K562 (cell line): ENCODE measurements around the gene ACVR2B. TPM values are rescaled to one million over a fixed set of nuclear protein-coding genes. Genes with fewer than 3 reads are reported as not detected.

Experiments used
- ATAC-seq: fragments of 200-7000 bp; cut with Tn5 transposase; 3 replicates; pipeline ENCODE4 v1.9.1; 2020; ENCODE audit warnings: moderate library complexity
- BruUV-seq: library from RNA; stranded (reverse); fragments of 400-500 nt; replicated peaks from 2 replicates; lab custom pipeline; 2021; lab: Mats Ljungman, UMichigan
- CTCF ChIA-PET: fragments of 300-600 bp; formaldehyde crosslinking; extraction: SDS; loops from one replicate; lab custom pipeline; 2021; ENCODE audit warnings: low intra/inter-chr PET ratio; lab: Yijun Ruan, JAX
- POLR2A ChIA-PET: fragments of 300-600, 350-650 bp; sonication (Branson Sonifier 250); formaldehyde crosslinking; extraction: SDS; loops from one replicate; lab custom pipeline; 2021; ENCODE audit warnings: antibody characterized with exemption, inconsistent platforms; lab: Yijun Ruan, JAX
- DNase-seq, 4 experiments: peaks; one replicate each; pipeline versions ENCODE4 v3.0.0 to v3.0.0-alpha.2; 2011 to 2018; ENCODE audit warnings: low spot score in 3 of 4, mixed read lengths in 3 of 4; ENCODE audit errors: extremely low read depth in 1 of 4
- FAIRE-seq: peaks from 2 replicates; lab custom pipeline; 2011; peaks lifted over from hg19 to GRCh38; lab: Jason Lieb, UNC
- H2AFZ ChIP-seq: 2 replicates; pipeline ENCODE4 v1.6.0; 2011; ENCODE audit warnings: low read depth, low read length, control low read depth, inconsistent platforms
- H3K27ac ChIP-seq: fragments of 200-600 bp; 3 replicates; pipeline ENCODE4 v1.8.0; 2011; ENCODE audit warnings: low read depth, mild to moderate bottlenecking, control low read depth, inconsistent platforms, low read length, moderate library complexity, mixed read lengths; ENCODE audit errors: extremely low read depth
- H3K27me3 ChIP-seq, 2 experiments: fragments of 300-600 bp in 1 of 2; 2 replicates in 1 of 2; 3 replicates in 1 of 2; pipeline versions ENCODE4 v1.6.0 to v1.8.0; 2011; ENCODE audit warnings: inconsistent platforms in 2 of 2, low read length in 2 of 2, mild to moderate bottlenecking in 1 of 2, mixed read lengths in 1 of 2, moderate library complexity in 1 of 2; ENCODE audit not compliant: control insufficient read depth in 2 of 2, insufficient read depth in 2 of 2
- H3K36me3 ChIP-seq: fragments of 300-600 bp; 3 replicates; pipeline ENCODE4 v1.8.0; 2011; ENCODE audit warnings: mild to moderate bottlenecking, low read length, inconsistent platforms; ENCODE audit not compliant: control insufficient read depth, insufficient read depth
- H3K4me1 ChIP-seq, 2 experiments: fragments of 200-600 bp in 1 of 2; replicated peaks in 1 of 2; 2 replicates in 1 of 2; 3 replicates in 1 of 2; pipeline versions ENCODE4 v1.5.1 to v1.8.0; 2011; ENCODE audit warnings: inconsistent platforms in 2 of 2, low read length in 2 of 2, mild to moderate bottlenecking in 1 of 2, mixed read lengths in 1 of 2, moderate library complexity in 1 of 2; ENCODE audit not compliant: control insufficient read depth in 2 of 2, insufficient read depth in 2 of 2
- H3K4me2 ChIP-seq: 2 replicates; pipeline ENCODE4 v1.6.1; 2011; ENCODE audit warnings: low read length, control low read depth, inconsistent platforms, mixed read lengths; ENCODE audit not compliant: insufficient read depth
- H3K4me3 ChIP-seq: fragments of 200-600 bp; sonication (generic), shearing (Covaris generic); 2 replicates; pipeline ENCODE4 v1.5.1; 2016; ENCODE audit warnings: control low read depth, inconsistent platforms
- H3K79me2 ChIP-seq: fragments of 200-600 bp; 3 replicates; pipeline ENCODE4 v1.8.0; 2011; ENCODE audit warnings: low read length, inconsistent platforms; ENCODE audit not compliant: control insufficient read depth, insufficient read depth
- H3K9ac ChIP-seq, 2 experiments: 2 replicates each; pipeline versions ENCODE4 v1.6.0 to v1.6.1; 2011; ENCODE audit warnings: low read depth in 2 of 2, low read length in 2 of 2, control low read depth in 1 of 2, inconsistent platforms in 1 of 2, mild to moderate bottlenecking in 1 of 2, mixed read lengths in 1 of 2; ENCODE audit not compliant: insufficient read depth in 1 of 2
- H3K9me1 ChIP-seq: one replicate; pipeline ENCODE4 v1.6.0; 2011; ENCODE audit warnings: inconsistent platforms, mild to moderate bottlenecking, low read length, moderate library complexity; ENCODE audit not compliant: control insufficient read depth, insufficient read depth
- H3K9me3 ChIP-seq: replicated peaks from 2 replicates; pipeline ENCODE4 v1.5.1; 2011; ENCODE audit warnings: low read depth, low read length, inconsistent platforms; ENCODE audit not compliant: control insufficient read depth, insufficient read depth
- H4K20me1 ChIP-seq: replicated peaks from 2 replicates; pipeline ENCODE4 v1.6.1; 2011; ENCODE audit warnings: low read length, inconsistent platforms, mixed read lengths; ENCODE audit not compliant: control insufficient read depth, insufficient read depth
- EGR1 ChIP-seq: fragments of 450-650 bp; conservative IDR thresholded peaks from 2 replicates; pipeline ENCODE4 v1.6.1; 2017; ENCODE audit warnings: mild to moderate bottlenecking
- HNRNPH1 ChIP-seq: fragments of 200-400 bp; formaldehyde crosslinking; optimal IDR thresholded peaks from 2 replicates; pipeline ENCODE3; 2017; ENCODE audit warnings: low read depth, mild to moderate bottlenecking, low read length, moderate library complexity
- HSF4 ChIP-seq: fragments of 250-450 bp; sonication (Bioruptor Pico); IDR thresholded peaks from 2 replicates; pipeline ENCODE4 v2.1.2; 2022; ENCODE audit warnings: mild to moderate bottlenecking, moderate library complexity, borderline replicate concordance
- KLF1 ChIP-seq: fragments of 450-650 bp; IDR thresholded peaks from 2 replicates; pipeline ENCODE4 v1.6.1; 2016; ENCODE audit warnings: missing genetic modification characterization, missing compliant biosample characterization
- NR3C1 ChIP-seq: sonication (generic); formaldehyde crosslinking; IDR thresholded peaks from 2 replicates; pipeline ENCODE4 v1.8.1; 2022; ENCODE audit warnings: missing genetic modification reagents
- ZNF23 ChIP-seq: fragments of 250-450 bp; sonication (Bioruptor Pico); IDR thresholded peaks from 2 replicates; pipeline ENCODE4 v1.4.0; 2020; ENCODE audit warnings: mild to moderate bottlenecking
- ZNF263 ChIP-seq: sonication (generic); formaldehyde crosslinking; IDR thresholded peaks from 2 replicates; pipeline ENCODE4 v1.8.0; 2022; ENCODE audit warnings: mild to moderate bottlenecking, missing genetic modification reagents, borderline replicate concordance
- ZNF695 ChIP-seq: fragments of 450-650 bp; formaldehyde crosslinking; IDR thresholded peaks from 2 replicates; pipeline ENCODE4 v1.4.0; 2020; ENCODE audit warnings: mild to moderate bottlenecking, moderate library complexity
- WGBS: fragments of 100-300 bp; shearing (Covaris generic); methylation state at CpG from one replicate; pipeline ENCODE4 v1.1.6; 2016; ENCODE audit warnings: low coverage, mixed read lengths; ENCODE audit not compliant: insufficient coverage; ENCODE audit errors: missing lambda C conversion rate; 5-methylcytosine and 5-hydroxymethylcytosine counted together
- in situ Hi-C: fragments of 300-500 bp; cut with MboI; formaldehyde crosslinking; loops from 4 replicates; pipeline ENCODE4 v1.15.0; 2018; ENCODE audit warnings: inconsistent platforms, mixed read lengths
- intact Hi-C: fragments of 100-400 bp; cut with micrococcal nuclease; formaldehyde crosslinking; loops from 2 replicates; pipeline ENCODE4 v1.14.2; 2022
- polyA plus RNA-seq, 8 experiments: library from polyadenylated mRNA; depleted of rRNA in 4 of 8; stranded (reverse) in 5 of 8; unstranded in 3 of 8; fragments of >200 nt; fragmentation: Nextera tagmentation in 2 of 8; fragmentation: Illumina TruSeq in 1 of 8; extraction: Ambion mirVana in 2 of 8; extraction: Trizol in 1 of 8; gene quantifications; 2 replicates each; pipeline versions ENCODE4 v1.2.1 to v1.2.3, GENCODE V29; 2011 to 2014; ENCODE audit warnings: inconsistent platforms in 1 of 8, missing spikeins in 1 of 8
- total RNA-seq, 7 experiments: library from RNA; depleted of rRNA in 6 of 7; stranded (reverse); fragments of >200 nt in 6 of 7; fragmentation: Illumina TruSeq in 2 of 7; extraction: Trizol in 2 of 7; gene quantifications; 2 replicates each; pipeline versions ENCODE4 v1.2.1 to v1.2.3, GENCODE V29; 2011 to 2021; ENCODE audit warnings: low replicate concordance in 1 of 7
- TF ChIP-seq, protein P1 (sequence below): fragments of 250-450 bp; sonication (Bioruptor Pico); IDR thresholded peaks from 2 replicates; pipeline ENCODE4 v1.4.0; 2020; ENCODE audit warnings: borderline replicate concordance
- TF ChIP-seq, protein P2 (sequence below): fragments of 450-650 bp; IDR thresholded peaks from 2 replicates; pipeline ENCODE4 v1.6.1; 2016; ENCODE audit warnings: mild to moderate bottlenecking

The ACVR2B gene
- total and polyA plus RNA-seq, 9 of the 15 experiments (the other 6 are each of a cell fraction or from before 2014, with no cell fraction given) = 1.8 to 23.7 (median 7.1) TPM

DNA sequence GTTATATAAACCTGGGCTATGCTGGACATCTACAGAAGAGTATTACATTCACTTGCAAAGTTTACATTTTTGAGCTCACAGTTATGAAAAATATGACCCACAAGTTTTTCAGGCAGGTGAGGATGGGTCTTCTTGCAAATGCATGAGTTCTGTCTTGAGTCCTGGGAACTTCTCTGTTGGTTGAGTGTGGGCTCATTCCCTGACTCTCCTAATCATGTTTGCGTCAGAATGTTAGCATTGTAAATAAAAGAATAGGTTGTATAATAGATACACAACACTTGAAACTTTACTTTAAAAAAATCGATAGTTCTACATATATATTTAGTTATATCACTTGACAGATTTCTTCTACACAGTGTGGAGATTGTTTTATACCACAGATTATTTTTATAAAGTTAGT, 35.3 kb downstream of the ACVR2B start (continued):
- TF ChIP-seq, protein P1, sequence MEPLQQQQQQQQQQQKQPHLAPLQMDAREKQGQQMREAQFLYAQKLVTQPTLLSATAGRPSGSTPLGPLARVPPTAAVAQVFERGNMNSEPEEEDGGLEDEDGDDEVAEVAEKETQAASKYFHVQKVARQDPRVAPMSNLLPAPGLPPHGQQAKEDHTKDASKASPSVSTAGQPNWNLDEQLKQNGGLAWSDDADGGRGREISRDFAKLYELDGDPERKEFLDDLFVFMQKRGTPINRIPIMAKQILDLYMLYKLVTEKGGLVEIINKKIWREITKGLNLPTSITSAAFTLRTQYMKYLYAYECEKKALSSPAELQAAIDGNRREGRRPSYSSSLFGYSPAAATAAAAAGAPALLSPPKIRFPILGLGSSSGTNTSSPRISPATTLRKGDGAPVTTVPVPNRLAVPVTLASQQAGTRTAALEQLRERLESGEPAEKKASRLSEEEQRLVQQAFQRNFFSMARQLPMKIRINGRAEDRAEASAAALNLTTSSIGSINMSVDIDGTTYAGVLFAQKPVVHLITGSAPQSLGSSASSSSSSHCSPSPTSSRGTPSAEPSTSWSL = no peak
- TF ChIP-seq ZNF263 (CRISPR knock-in tag) = no peak
- TF ChIP-seq HNRNPH1 = no peak
- TF ChIP-seq, protein P2, sequence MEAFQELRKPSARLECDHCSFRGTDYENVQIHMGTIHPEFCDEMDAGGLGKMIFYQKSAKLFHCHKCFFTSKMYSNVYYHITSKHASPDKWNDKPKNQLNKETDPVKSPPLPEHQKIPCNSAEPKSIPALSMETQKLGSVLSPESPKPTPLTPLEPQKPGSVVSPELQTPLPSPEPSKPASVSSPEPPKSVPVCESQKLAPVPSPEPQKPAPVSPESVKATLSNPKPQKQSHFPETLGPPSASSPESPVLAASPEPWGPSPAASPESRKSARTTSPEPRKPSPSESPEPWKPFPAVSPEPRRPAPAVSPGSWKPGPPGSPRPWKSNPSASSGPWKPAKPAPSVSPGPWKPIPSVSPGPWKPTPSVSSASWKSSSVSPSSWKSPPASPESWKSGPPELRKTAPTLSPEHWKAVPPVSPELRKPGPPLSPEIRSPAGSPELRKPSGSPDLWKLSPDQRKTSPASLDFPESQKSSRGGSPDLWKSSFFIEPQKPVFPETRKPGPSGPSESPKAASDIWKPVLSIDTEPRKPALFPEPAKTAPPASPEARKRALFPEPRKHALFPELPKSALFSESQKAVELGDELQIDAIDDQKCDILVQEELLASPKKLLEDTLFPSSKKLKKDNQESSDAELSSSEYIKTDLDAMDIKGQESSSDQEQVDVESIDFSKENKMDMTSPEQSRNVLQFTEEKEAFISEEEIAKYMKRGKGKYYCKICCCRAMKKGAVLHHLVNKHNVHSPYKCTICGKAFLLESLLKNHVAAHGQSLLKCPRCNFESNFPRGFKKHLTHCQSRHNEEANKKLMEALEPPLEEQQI = no peak
- no peak for TF ChIP-seq ZNF695 (CRISPR knock-in tag)
- TF ChIP-seq ZNF23 = no peak
- no peak for TF ChIP-seq NR3C1

DNA sequence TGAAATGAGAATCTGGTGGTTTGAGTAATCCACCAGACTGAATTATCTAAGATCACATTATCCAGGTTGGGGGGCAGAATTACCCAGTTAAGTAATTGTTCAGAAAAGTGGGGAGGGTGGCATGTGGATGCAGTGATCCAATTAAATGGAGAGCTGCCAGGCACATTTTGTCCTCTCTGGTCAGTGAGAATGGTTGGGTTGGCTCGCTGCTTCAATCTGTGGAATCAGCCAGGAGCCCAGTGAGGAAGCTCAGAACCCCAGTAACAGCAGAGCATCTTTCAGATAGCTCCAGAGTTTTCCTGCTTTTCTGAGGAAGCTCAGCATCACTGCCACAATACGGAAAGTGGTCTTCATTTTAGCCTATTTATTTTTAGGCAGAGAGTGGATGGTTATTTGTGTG, 36.1 kb downstream of the ACVR2B start:
- Histone ChIP-seq H4K20me1 (no peaks in the 10 kb centered on the region), H2AFZ (no peak overlapping the region), H3K4me1 (no peaks in the 10 kb centered on the region), H3K9me1 (no peaks in the 10 kb centered on the region), H3K4me3 (no peak overlapping the region), H3K27me3 (no peaks in the 10 kb centered on the region), H3K79me2 (no peaks in the 10 kb centered on the region), H3K9me3 (no peaks in the 10 kb centered on the region), H3K4me2 (no peak overlapping the region), H3K9ac (no peak overlapping the region), H3K27ac (no peak overlapping the region), H3K36me3 (no peaks in the 10 kb centered on the region)
- TF ChIP-seq EGR1 = no peak
- no peak for TF ChIP-seq HSF4 (CRISPR knock-in tag)
- TF ChIP-seq KLF1 (tag) = no peak
- DNase-seq (no peak), FAIRE-seq (no peak), ATAC-seq (no peak)
- POLR2A ChIA-PET = interaction anchor here (0.8 to 1.5 kb wide), 6 partner anchors 8 to 382 kb away, joined by 3 to 5 read pairs (median 4); no protein-coding TSS in a partner anchor
- CTCF ChIA-PET = no interaction called here
- in situ Hi-C loops = no loop called here
- intact Hi-C loops = loop anchor here (10.0 kb wide), 1 partner anchor 355 kb away; no protein-coding TSS in a partner anchor
- 59% methylated on average over 2 of the region's 2 CpGs for WGBS
- no TSS peak for BruUV-seq
